ENCODE measurements around the gene MUC15. TPM values are rescaled to one million over a fixed set of nuclear protein-coding genes. Genes with fewer than 3 reads are reported as not detected.

MUC15 gene
- not detected in 5 replicates for total RNA-seq (2022; extraction: Qiagen RNA extraction)

DNA sequence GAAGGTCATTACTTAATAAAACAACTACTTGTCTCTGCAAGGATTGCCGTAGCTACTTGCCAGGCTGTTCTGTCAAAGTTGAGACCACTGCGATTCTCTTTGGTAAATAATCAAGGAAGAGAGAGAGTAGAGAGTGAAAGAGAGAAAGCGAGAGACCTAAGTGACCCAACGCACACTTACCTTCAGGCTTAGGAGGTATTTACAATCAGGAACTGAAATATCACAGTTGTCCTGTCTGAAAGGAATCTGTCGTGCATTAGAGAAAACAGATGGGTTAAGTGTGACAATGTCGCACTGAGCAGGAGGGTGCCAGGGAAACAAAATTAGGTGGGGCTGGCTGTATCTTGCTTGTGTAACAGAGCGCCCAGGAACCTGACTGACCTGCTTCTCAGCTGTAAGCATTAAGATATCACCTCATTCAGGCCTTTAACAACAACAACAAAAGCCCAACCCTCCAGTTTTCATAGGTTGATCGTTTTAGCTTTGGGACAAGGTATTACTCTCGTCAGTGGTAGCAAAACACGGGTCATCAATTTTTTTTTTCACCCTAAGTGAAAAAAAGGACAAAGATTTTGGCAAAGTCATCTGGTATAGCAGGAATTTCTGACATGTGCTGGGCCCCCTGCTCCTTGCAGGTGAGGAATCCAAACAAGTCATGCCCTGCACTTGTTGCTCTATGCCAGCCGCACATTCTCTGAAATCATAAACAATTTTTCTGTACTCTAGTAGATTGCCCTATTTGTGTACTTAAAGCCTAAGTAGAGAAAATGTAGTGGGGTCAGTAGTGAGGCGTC, at the start of gene MUC15:
Gene MUC15, minus strand, starts transcription at position 403 of the 794 bp plus-strand sequence. CDS start 5,169 bp downstream, outside the sequence.

Other genes with a start within 250 kb of the MUC15 start
- gene ANO3, start 240.1 kb downstream of the MUC15 start, total RNA-seq (2022; extraction: Qiagen RNA extraction), result 0.01 to 0.04 TPM (median 0.02 TPM) in 3 of 5 replicates, not detected in the others
- not detected in 5 replicates for gene SLC5A12, start 149.8 kb upstream of the MUC15 start, total RNA-seq (2022; extraction: Qiagen RNA extraction)